Prostate gland (tissue), 2 donors: ENCODE measurements around the gene TESK1. TPM values are rescaled to one million over a fixed set of nuclear protein-coding genes. Genes with fewer than 3 reads are reported as not detected.
"Not testable (repeated sequence)": the region's sequence is repeated elsewhere in the genome, so short reads cannot be mapped to it uniquely, and the experiment has no call there.

Experiments used
- DNase-seq: peaks from one replicate; pipeline ENCODE4 v3.0.0-alpha.2; 2019; ENCODE audit warnings: low spot score
- H3K27ac ChIP-seq, 2 donors: fragments of 200-600 bp; sonication (generic); 2 replicates each; pipeline ENCODE4 v1.5.1; 2017 to 2019
- H3K27me3 ChIP-seq: fragments of 200-600 bp; sonication (generic); replicated peaks from 2 replicates; pipeline ENCODE4 v1.5.1; 2019; ENCODE audit not compliant: insufficient read depth
- H3K36me3 ChIP-seq, 2 donors: fragments of 200-600 bp; sonication (generic); 1 replicate in 1 of 2; 2 replicates in 1 of 2; pipeline versions ENCODE4 v1.5.1 to v1.8.1; 2017 to 2019
- H3K4me1 ChIP-seq: fragments of 200-600 bp; sonication (generic); replicated peaks from 2 replicates; pipeline ENCODE4 v1.5.1; 2019
- H3K4me3 ChIP-seq, 2 donors: fragments of 200-600 bp; sonication (generic); 2 replicates each; pipeline ENCODE4 v1.5.1; 2017 to 2019
- H3K9me3 ChIP-seq: fragments of 200-600 bp; sonication (generic); 2 replicates; pipeline ENCODE4 v1.5.1; 2017
- CTCF ChIP-seq, 4 experiments: fragments of 200-600 bp in 2 of 4; fragments of 450-650 bp in 2 of 4; sonication (generic) in 2 of 4; IDR thresholded peaks; 1 replicate in 3 of 4; 2 replicates in 1 of 4; pipeline ENCODE4 v1.5.1; 2016 to 2019; ENCODE audit warnings: antibody characterized with exemption in 4 of 4, mild to moderate bottlenecking in 2 of 4, moderate library complexity in 2 of 4
- POLR2A ChIP-seq: fragments of 450-650 bp; IDR thresholded peaks from one replicate; pipeline ENCODE4 v1.6.1; 2016; ENCODE audit warnings: antibody characterized with exemption, mild to moderate bottlenecking
- POLR2AphosphoS5 ChIP-seq: sonication (generic); formaldehyde crosslinking; IDR thresholded peaks from one replicate; pipeline ENCODE4 v1.6.1; 2017; ENCODE audit warnings: antibody characterized with exemption
- WGBS: methylation state at CpG from one replicate; pipeline ENCODE4 v1.1.5; 2018; 5-methylcytosine and 5-hydroxymethylcytosine counted together
- intact Hi-C: fragments of 100-400 bp; cut with DNase I; formaldehyde crosslinking; loops from one replicate; pipeline ENCODE4 v1.14.2; 2022
- total RNA-seq, 2 donors: library from RNA; depleted of rRNA; stranded (reverse); fragments of >200 nt; gene quantifications; one replicate each; pipeline ENCODE4 v1.1.0, GENCODE V29; 2016

The TESK1 gene
- total RNA-seq, 2 donors from 2014 or later, result 40.2 to 67.3 TPM

GRCh38 chr9:35579130-35579529, 25.9 kb upstream of the TESK1 start:
- TF ChIP-seq CTCF (IDR thresholded peaks at IDR 0.05) (no peak), POLR2A (no peak), POLR2AphosphoS5 (no peak)

GRCh38 chr9:35579659-35580227, 25.3 kb upstream of the TESK1 start:
- H3K4me1 ChIP-seq, intact Hi-C loops, H3K9me3 ChIP-seq, H3K4me3 ChIP-seq, H3K27me3 ChIP-seq, H3K36me3 ChIP-seq, H3K27ac ChIP-seq, DNase-seq: not testable (repeated sequence)
- 85% methylated on average over 1 of the region's 1 CpG for WGBS

More at GRCh38 chr9:35579130-35579529, 25.9 kb upstream of the TESK1 start:
- H3K27ac ChIP-seq, result no peak overlapping the region
- WGBS, result 94% methylated on average over 1 of the region's 1 CpG
- no peak for DNase-seq
- H3K4me3 ChIP-seq, result no peak overlapping the region
- H3K9me3 ChIP-seq, result no peaks in the 10 kb centered on the region
- intact Hi-C loops, result no loop called here
- H3K4me1 ChIP-seq, result no peaks in the 10 kb centered on the region
- no peaks in the 10 kb centered on the region for H3K36me3 ChIP-seq
- no peaks in the 10 kb centered on the region for H3K27me3 ChIP-seq

GRCh38 chr9:35583521-35583920, 21.5 kb upstream of the TESK1 start:
- DNase-seq, H3K36me3 ChIP-seq, intact Hi-C loops, H3K9me3 ChIP-seq, H3K4me1 ChIP-seq, H3K27me3 ChIP-seq, H3K4me3 ChIP-seq, H3K27ac ChIP-seq: not testable (repeated sequence)
- WGBS, result 28% methylated on average over 6 of the region's 6 CpGs

- H3K9me3 ChIP-seq, H3K4me1 ChIP-seq, H3K27me3 ChIP-seq, H3K4me3 ChIP-seq, H3K27ac ChIP-seq, DNase-seq, intact Hi-C loops, H3K36me3 ChIP-seq: not testable (repeated sequence)
- WGBS, result 48% methylated on average over 3 of the region's 3 CpGs
Observed at GRCh38 chr9:35584681-35585080, 20.4 kb upstream of the TESK1 start.

- H3K36me3 ChIP-seq, H3K9me3 ChIP-seq, intact Hi-C loops, H3K4me3 ChIP-seq, H3K4me1 ChIP-seq, DNase-seq, H3K27me3 ChIP-seq, H3K27ac ChIP-seq: not testable (repeated sequence)
- 63% methylated on average over 5 of the region's 5 CpGs for WGBS
Observed at GRCh38 chr9:35588506-35588905, 16.6 kb upstream of the TESK1 start.

GRCh38 chr9:35593581-35593980, 11.5 kb upstream of the TESK1 start:
- DNase-seq, result no peak
- H3K9me3 ChIP-seq, result no peaks in the 10 kb centered on the region
- no peak overlapping the region for H3K27ac ChIP-seq
- no peaks in the 10 kb centered on the region for H3K4me1 ChIP-seq
- intact Hi-C loops, result no loop called here
- H3K36me3 ChIP-seq, result no peaks in the 10 kb centered on the region
- no peaks in the 10 kb centered on the region for H3K27me3 ChIP-seq
- TF ChIP-seq CTCF (IDR thresholded peaks at IDR 0.05) (no peak), POLR2A (no peak), POLR2AphosphoS5 (no peak)
- H3K4me3 ChIP-seq, result no peak overlapping the region

GRCh38 chr9:35594471-35594870, 10.6 kb upstream of the TESK1 start:
- H3K9me3 ChIP-seq, result no peaks in the 10 kb centered on the region

GRCh38 chr9:35596907-35597306, 8.2 kb upstream of the TESK1 start:
- H3K27me3 ChIP-seq, DNase-seq, H3K4me1 ChIP-seq, H3K36me3 ChIP-seq, H3K27ac ChIP-seq, intact Hi-C loops, H3K9me3 ChIP-seq, H3K4me3 ChIP-seq: not testable (repeated sequence)
- 98% methylated on average over 2 of the region's 2 CpGs for WGBS

More at GRCh38 chr9:35594471-35594870, 10.6 kb upstream of the TESK1 start:
- H3K27me3 ChIP-seq, result no peaks in the 10 kb centered on the region
- TF ChIP-seq POLR2A (no peak), CTCF (IDR thresholded peaks at IDR 0.05) (no peak), POLR2AphosphoS5 (no peak)
- H3K36me3 ChIP-seq, result no peaks in the 10 kb centered on the region
- no peaks in the 10 kb centered on the region for H3K4me1 ChIP-seq
- H3K4me3 ChIP-seq, result no peak overlapping the region
- H3K27ac ChIP-seq, result no peak overlapping the region
- intact Hi-C loops, result no loop called here
- WGBS, result 90% methylated on average over 4 of the region's 4 CpGs
- no peak for DNase-seq
